HG03432 (cell line): ENCODE data around the gene NCR3LG1.

Experiments
- ATAC-seq: cut with Tn5 transposase; IDR thresholded peaks from one replicate; pipeline ENCODE4 v1.9.1; 2021; ENCODE audit warnings: mild to moderate bottlenecking, moderate library complexity; ENCODE audit not compliant: unreplicated experiment

The NCR3LG1 gene, protein sequence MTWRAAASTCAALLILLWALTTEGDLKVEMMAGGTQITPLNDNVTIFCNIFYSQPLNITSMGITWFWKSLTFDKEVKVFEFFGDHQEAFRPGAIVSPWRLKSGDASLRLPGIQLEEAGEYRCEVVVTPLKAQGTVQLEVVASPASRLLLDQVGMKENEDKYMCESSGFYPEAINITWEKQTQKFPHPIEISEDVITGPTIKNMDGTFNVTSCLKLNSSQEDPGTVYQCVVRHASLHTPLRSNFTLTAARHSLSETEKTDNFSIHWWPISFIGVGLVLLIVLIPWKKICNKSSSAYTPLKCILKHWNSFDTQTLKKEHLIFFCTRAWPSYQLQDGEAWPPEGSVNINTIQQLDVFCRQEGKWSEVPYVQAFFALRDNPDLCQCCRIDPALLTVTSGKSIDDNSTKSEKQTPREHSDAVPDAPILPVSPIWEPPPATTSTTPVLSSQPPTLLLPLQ

DNA sequence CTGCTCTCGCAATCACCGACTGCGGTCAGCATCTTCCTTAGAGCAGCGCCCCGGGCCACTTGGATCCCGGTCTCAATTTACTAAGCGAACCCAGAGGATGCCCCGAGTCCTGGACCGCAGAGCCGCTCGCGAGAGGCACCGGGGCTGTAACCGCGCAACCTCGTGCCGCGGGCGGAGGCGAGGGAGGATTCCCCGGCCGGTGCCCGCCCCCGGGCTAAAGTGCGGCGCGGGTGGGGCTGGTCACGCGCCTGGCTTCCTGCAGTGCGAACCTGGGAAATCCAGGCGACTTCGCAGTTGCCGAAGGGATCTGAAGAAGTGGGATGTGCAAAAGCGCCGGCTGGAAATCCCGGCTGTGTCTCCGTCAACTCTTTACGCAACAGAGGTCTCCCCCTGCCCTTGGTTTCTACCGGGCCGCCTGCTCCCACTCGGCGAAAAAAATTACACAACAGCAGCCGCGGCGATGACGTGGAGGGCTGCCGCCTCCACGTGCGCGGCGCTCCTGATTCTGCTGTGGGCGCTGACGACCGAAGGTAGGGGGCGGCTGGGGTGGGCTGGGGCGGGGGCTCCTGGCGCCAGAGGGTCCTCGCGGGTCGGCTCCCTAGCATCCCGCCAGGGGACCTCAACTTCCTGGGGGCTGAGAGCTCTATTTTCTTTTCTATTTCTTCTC, at the start of gene NCR3LG1:
NCR3LG1 (plus strand) TSS at position 291 of the 667 bp plus-strand sequence; CDS start at position 461, 170 bp downstream.
- ATAC-seq, result peak; percentile 40

DNA sequence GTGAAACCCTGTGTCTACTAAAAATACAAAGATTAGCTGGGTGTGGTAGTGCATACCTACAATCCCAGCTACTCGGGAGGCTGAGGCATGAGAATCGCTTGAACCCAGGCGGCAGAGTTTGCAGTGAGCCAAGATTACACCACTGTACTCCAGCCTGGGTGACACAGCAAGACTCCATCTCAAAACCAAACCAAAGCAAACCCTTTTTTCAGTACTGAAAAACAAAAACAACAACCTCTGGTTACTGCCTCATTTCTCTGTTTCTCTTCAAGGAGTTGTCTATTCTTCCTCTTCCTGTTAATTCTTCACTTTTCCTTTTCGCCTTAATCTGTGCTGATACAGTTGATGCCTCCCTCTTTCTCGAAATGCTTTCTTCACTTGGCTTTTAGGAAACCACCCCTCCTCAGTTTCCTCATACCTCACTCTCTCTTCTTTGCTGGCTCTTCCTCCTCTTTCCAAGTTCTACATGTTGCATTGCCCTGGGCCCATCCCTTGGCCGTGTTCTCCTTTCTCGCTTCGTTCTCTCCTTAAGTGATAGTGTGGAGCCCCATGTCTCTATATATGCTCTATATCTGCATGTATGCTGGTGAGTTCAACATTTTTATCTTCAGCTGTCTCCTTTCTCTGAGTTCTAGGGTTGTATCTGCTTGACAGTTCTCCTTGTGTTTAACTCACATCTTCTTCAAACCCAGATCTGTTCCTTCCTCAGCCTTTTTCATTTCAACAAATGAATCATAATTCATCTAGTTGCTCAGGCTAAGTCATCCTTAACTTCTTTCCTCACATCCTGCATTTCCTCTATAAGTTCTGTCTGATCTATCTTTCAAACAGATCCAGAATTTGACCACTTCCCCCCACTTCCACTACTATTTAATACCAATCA, 38.0 kb upstream of the NCR3LG1 start:
- no peak for ATAC-seq

DNA sequence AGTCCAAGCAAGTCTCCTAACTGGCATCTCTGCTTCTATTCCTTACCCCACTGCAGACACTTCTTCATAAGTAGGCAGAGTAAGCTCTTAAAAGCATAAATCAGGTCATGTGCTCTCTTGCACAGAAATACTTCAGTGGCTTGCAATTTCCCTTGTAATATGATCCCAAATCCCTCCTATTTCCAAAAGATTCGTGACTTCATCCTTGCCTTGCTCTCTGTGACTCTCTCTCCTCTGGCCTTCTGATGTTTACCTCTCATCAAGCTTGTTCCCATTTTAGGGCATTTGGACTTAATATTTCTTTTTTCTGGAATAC, 37.4 kb upstream of the NCR3LG1 start:
- no peak for ATAC-seq

DNA sequence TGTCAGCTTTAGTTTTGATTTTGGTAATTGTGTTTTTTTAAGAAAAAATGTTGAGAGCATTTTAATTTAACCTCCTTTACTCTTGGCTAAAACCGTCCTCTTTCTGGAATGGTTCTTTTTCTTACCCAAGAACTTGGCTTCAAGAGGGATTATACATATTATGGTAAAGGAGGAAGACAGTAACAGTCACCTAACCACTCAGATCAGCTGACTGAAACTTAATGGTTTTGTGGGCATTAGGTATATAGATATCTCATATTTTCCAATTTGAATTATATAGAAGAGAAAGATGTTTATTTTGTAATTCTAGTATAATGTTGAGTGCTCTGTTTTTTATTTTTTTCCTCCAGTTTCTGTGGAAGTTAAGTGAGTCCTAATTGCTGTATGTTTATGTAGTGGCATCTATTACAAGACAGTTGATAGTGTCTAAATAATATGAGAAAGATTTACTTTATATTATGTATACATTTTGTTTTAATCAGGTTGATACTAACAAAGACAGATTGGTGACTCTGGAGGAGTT, 36.6 kb upstream of the NCR3LG1 start:
- ATAC-seq, result no peak

DNA sequence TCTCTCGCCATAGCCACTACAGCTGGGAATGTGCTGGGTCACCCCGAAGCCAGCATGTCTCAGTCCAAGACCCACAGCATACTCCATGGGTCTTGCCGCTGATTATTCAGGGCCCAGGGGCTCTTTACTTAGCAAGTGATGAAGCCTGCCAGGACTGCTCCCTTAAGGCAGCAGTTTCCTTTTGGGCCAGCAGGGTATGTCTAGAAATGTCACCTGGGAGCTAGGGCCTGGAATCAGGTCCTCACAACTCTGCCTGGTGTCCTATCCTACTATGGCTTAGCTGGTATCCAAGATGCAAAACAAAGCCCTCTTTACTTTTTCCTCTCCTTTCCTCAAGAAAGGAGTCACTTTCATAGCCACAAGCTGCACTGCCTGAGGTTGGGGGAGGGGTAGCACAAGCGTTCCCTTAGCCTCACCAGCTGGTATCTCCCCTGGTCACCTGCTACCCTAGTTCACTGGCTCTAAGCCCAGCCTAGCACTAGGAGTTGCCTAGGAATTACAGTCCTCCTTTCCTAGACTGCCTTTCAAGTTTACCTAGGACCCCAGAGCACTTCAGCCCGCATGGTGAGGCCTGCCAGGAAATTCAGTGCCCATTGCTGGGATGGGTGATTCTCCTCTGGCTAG, 22.6 kb upstream of the NCR3LG1 start:
- no peak for ATAC-seq

DNA sequence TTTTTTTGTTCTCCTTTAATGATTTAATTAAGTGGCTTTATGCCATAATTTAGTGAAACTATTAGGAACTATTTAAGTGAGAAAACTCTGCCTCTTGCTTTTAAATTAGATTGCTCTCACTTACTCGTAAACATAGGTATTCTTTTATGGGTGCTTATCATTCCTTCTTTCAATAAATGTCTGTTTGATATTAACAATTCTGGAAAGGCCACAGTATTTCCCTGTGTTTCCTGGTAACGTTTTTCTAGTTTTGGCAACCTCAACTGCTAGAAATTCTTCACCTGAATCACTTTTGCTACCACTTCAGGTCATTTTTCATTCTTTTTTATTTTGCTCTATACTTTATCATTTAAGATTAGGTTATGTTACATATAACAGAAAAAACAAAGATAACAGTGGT, 19.9 kb upstream of the NCR3LG1 start:
- ATAC-seq, result no peak

DNA sequence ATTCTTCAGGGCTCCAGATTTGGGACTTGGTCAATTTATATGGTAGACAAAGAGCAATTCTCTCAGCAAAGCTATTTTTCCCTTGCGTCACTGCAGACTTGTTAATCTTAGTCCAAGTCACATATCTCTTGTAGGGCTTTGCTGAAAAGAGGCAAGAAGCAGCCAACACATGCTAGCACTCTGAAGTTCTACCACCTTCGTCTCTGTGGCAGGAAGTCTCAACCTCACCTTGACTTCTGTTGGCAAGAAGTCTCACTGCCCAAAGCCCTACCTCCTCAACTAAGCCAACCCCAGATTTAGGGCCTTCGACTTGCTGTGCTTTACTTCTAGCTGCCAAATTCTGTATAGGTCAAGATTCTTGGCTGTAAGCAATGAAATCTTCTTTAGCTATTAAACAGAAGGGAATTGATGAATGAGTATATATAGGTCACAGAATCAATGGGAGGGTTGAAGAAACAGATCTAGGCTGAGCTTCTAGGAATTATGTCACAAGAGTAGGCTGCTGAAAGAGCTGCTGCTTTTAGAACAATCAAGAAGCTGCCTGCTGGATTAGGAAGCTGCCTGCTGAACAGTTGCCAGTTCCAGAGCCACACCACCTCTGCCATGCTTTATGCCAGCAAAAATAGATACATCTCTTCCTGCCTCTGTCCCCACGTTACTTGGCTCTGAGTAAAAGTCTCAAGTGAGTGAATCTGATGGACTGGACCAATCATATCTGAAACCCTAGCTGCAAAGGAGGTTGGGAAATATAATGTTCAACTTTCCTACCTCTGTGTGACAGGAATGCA, 17.6 kb upstream of the NCR3LG1 start:
- ATAC-seq, result no peak

DNA sequence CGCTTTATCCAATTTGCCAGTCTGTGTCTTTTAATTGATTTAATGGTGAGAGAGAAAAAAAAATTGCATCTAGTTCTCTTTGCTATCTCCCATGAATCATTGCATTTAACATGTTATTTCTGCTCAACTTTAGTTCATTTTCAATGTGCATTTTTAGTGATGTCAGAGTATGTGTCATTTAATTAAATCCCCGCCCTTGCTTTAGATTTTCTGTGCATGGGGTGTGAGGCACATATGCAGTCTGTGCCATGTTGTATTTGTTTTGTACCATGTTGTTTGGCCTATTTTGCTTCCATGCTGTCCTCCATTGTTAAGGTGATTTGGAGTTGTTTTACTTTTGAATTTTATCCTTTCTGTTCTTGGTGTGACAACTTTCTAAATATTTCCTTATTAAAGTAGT, 8.3 kb upstream of the NCR3LG1 start:
- no peak for ATAC-seq

DNA sequence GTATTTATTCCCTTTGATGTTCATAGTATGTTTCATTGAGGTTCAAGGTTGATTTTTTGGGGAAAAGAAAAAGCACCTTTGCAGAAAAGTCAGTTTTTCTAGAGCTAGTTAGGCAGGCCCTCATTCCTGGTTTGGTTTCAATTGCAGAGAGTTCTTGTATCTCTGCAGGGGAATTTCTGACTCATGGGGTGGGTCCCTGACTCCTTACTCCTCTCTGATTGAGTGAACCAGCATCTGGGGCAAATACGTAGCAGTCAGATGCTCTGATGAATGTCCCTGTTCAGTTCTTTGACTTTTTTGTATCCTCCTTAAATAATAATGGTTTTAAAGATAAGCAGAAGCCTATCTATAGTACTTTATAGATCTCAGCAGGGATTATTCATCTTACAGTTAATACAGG, 7.7 kb upstream of the NCR3LG1 start:
- no peak for ATAC-seq

DNA sequence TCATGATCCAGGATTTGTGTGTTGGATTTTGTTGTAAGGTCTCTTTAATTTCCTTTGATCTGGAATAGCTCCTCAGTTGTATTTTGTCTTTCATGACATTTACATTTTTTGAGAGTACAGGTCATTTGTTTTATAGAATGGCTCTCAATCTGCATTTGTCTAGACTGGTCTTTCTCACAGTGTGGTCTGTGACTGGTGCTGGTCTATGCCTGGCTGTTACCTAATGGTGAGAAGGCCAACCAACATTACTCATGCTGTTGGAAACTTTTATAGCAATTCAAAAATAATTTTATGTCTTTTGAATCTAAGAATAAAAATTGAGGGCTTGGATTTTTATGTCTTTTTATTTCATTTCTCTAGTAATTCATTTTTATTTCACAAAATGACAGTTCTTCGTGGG, 3.9 kb upstream of the NCR3LG1 start:
- ATAC-seq, result no peak

DNA sequence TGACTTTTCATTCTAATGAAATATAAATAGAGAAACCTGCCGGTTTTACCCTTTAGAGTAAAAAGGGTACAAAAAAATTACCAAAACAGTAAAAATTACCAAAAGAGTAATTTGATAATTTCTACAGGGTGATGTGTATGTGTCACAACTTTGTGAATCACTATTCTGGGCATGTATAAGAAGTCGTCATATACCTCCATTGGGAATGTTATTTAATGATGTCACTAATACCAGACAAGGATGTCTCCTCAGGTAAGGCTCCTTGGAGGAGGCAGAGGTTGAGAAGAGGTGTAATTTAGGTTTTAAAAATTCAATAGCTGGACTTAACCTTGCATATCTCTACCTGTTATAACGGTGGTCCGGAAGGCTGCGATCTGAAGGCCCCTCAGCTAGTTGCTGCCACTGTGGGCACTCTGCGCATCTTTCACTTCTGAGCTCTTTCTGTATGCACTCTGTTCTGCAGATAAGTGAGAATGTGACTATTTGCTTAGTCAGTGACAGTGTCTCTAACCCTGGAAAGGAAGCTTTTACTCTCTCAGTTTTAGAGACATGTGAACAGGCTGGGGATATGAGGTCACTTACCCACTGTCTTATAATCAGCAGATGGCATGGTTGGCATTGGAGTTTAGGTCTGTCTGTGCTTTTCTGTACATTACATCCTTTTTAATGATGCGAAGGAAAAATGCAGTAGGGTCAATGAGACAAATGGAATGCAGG, 987 bp upstream of the NCR3LG1 start:
- no peak for ATAC-seq

DNA sequence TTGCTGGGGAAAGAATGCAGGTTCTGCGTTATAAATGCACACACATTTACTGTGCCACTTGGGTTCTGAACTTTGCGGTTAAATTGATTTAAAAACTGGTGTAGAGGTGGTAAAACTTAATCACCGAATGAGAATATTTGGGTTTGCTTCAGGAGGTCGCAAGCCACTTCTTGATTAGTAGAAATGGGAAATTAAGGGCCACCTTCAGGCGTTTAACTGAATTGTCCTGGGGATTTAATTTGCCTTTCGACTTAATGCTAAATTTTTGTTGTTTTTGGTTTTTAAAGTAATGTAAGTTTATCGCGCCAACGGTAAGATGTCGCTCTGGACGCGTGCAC, 459 bp upstream of the NCR3LG1 start:
- no peak for ATAC-seq

DNA sequence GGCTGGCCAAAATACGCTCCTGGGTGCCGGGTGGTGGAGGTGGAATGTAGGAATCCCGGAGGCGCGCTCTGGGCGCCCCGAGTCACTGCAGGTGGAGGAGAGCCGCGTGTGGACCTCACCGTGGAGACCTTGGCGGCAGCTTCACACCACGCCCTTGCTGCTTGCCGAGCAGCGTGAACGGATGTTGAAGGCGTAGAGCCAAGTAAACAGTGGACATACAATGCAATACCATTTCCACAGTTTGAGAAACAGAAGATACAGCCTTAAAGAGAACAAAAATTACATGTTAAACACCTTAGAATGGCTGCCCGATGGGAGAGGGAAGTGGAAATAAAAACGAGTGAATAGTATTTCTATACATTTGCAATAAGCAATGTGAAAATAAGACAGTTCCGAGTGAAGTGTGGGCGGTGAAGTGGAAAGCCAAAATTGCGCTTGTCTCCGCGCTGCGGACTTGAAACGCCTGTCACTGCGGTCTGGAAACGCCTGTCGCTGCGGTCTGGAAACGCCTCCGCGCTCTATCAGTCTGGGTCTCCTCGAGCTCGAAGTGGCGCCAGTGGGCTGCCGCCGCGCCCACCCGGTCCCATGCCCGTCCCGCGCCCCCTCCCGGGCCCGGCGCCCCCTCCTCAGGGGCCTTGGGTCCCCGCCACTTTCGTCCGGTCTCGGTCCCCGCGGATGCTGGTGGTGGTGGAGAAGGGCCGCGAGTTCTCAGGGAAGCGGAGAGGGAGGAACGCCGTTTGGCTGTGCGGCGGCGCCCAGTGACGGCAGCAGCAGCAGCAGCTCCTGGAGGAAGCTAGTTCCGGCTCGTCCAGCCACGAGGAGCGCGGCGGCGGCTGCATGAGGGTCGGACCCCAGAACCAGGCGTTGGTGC, 1.6 kb downstream of the NCR3LG1 start:
- peak; percentile 41 for ATAC-seq

DNA sequence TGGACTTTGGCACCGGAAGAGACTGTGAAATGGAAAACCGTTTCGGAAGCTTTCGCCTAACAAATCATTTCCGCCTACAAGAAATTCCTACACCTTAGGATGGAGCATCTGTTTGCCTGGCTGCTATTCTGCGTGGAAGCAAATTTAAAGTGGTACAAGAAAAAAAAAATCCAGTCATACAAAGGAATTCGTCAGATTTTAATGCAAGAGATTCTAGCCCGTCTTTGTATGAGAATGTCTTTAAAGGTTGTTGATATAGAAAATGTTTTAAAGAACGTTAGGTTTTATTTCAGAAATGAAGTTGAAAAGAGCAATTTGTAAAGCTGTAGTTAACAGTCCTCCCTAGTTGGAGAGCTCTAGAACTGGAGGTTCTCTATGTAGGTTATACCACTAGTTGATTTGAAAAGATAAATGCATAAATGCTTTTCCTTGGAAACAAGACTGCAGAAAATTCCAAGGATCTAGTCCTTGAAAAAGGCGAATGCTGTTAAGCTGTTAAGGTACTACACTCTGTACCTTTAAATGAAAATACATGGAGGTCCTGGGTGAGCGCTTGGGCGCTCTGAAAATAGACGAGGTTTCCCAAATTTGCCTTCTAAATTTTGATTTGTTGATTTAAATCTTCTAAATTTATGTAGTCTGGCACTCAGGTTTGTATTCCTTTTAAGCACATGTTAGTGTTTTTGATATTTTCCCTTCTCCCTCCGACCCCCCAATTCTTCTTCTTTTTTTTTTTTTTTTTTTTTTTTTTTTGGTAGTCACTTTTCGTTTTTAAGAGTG, 2.4 kb downstream of the NCR3LG1 start:
- no peak for ATAC-seq

DNA sequence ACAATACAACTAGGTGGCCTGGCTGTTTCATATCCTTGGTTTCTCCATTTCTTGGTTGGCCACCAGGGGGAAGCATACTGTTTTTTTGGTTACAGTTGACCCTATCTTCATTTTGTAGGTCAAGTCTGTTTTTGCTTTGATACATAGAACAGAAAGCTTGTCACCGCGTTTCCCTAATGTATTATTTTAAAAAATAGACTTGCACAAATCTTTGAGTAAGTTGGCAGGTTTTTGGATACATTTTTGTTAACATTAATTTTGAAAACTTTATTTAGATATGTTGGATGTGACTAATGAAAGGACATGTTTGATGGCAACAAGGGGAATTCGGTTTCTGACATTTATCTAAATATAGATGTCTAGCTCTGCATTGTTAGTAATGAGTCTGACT, 3.0 kb downstream of the NCR3LG1 start:
- ATAC-seq, result no peak

DNA sequence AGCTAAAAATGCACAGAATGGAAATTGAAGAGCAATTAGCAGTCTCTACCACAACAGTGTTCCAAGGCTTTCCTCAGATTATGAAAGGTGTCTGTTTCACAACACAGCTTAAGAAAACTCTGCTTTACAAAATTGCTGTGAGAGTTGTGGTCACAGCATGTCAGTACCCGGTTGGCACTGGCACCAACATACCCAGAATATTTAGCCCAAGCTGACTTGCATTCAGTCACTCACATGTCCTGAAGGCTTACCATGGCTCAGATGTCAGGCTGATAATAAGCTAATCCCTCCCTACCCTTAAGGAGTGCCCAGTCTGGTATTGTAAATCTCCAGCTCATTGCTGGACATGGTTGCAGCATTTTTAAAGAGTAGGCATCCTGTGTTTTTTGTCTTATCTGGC, 14.9 kb downstream of the NCR3LG1 start:
- ATAC-seq, result no peak

DNA sequence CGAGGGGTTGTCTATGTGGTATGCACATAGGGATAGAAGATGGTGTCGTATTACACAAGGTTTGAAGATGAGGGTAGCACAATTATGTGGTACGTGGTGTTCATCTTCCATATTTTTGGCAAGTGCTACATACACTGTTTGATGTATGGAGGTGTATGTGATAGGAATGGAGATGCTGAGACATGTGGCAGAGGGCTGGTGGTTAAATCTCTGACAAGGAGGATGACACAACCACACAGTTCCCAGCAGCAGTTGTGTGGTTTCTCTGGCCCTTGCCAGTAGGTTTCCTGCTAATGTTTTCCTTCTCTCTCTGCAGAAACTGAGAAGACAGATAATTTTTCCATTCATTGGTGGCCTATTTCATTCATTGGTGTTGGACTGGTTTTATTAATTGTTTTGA, 17.0 kb downstream of the NCR3LG1 start:
- no peak for ATAC-seq

DNA sequence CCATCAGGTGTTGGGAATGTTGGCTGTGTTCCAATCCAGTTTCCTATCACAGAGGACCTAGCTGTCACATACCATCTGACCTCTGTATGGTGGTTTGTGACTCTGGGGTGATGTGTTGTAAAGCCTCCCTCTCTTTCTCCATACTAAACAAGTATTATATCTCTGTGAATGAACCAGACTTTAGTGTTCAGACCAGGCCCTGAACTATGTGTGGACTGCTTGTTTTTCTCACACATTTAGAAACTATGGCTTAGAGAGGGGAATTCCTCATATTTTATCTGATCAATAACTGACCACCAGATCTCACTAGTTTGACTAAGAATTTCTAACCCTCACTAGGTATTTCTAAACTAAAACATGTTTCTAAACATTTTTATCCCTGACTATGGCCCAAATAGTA, 17.5 kb downstream of the NCR3LG1 start:
- peak; percentile 64 for ATAC-seq
